Measurements from ENCODE around the gene AIRE.

DNA sequence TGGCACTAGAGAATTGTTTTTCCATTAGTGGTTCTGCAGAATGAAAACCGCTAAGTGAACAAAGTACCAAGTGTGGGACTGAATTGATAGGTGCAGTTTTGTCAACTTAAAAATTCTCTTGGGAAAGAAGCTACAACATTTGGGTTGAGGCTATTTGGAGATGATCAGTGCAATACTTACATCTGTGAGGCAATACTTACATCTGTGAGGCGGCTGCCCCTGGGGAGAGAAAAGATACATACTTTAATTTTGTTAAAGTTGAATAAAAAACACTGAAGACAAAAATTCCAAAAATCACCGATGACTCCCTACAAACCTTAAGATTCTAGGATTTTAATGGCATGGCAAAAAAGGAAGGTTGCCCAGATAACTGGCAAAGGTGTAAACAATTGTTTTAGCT is 51.8 kb downstream of the AIRE start:
- TF ChIP-seq EP300 (IDR thresholded peaks at IDR 0.05) (no peak), POLR2AphosphoS5 (IDR thresholded peaks at IDR 0.05) (no peak)
- TF ChIP-seq, protein P1, sequence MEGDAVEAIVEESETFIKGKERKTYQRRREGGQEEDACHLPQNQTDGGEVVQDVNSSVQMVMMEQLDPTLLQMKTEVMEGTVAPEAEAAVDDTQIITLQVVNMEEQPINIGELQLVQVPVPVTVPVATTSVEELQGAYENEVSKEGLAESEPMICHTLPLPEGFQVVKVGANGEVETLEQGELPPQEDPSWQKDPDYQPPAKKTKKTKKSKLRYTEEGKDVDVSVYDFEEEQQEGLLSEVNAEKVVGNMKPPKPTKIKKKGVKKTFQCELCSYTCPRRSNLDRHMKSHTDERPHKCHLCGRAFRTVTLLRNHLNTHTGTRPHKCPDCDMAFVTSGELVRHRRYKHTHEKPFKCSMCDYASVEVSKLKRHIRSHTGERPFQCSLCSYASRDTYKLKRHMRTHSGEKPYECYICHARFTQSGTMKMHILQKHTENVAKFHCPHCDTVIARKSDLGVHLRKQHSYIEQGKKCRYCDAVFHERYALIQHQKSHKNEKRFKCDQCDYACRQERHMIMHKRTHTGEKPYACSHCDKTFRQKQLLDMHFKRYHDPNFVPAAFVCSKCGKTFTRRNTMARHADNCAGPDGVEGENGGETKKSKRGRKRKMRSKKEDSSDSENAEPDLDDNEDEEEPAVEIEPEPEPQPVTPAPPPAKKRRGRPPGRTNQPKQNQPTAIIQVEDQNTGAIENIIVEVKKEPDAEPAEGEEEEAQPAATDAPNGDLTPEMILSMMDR (IDR thresholded peaks at IDR 0.05) = no peak

Measured in upper lobe of left lung (tissue), 4 donors.